Measurements from ENCODE around the gene AHCYL2.
"Not testable (repeated sequence)": the region's sequence is repeated elsewhere in the genome, so short reads cannot be mapped to it uniquely, and the experiment has no call there.

Gene AHCYL2

DNA sequence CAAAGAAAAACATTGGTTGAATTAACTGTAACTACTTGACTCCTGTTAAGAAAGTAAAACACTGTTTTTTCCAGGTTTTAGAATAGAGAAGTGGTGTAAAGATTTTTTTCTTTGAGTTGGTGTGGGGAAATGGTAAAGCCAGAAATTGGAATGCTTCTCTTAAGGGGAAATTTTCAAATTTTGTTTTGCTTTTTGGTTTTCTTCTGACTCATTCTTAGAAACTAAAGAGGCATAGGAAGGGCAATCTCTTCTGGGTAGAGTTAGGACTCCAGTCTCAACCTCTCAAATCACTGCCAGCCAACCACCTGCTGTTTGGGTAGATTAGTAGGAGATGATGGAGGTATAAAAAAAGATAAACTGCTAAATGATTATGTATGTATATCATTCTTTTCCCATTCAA, 161.7 kb downstream of the AHCYL2 start:
- DNase-seq: no peak

DNA sequence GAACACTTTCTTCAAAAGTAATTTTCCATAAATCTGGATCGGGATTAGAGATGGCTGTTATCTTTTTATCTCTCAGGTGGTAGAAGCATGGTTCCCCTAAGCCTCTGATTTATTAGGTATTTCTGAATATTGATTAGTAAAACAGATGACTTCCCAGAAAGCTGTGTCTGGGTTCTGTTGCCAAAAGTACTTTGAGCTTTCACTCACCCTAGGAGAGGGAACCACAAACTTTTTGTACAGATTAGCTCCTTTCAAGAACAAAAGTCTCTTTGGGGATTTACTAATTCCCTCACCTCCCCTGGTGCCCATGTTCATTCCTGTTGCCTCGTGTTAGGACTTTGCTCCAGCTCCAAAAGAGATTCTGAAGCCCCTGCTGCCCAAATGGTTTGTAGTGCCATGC, 162.7 kb downstream of the AHCYL2 start:
- no peak for DNase-seq

DNA sequence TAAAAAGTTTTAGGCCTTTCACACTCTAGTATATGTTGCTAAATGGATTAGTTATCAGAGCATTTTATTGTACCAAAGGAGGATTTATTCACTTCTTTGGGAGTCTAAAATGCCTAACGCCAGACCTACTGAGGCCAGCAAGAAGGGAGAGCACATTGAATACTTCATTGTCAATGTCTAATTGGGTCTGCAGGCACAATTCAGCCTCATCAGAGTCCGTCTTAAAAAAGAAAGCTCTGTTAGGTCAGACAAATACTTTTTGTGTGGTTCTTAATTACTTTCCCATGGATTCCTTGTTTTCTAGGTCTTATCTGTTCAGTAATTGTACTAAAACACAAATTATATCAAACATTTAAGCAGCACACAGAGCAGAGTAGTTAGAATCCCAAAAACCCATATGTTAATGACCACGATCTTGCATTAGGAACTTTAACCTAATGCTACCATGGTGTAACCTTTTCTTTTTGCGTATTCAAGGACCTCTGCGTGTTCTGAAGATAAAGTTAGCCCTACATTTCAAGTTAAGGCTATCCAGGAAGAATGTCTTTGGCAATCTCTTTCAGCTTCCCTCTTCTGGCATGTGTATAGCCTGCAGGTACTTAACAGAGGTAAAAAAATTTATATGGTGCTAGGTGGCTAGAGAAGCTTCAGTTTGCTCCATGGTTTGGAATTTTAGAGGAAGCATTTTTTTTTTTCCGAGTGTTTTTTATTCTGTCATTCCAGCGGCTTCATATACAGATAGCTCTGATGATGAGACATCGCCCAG, 163.7 kb downstream of the AHCYL2 start:
- no peak for DNase-seq

DNA sequence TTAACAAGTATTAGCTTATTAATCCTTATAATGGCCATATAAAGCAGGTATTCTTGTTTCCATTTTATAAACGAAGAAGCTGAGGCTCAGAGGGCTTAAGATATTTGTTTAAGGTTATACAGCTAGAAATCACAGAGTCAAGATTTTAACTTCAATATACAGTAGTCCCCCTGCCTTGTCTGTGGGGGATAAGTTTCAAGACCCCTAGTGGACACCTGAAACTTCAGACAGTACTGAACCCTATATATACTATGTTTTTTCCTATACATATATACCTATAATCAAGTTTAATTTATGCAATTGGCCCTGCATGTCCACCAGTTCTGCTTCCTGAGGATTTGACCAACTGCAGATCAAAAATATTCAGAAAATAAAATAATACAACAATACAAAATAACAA, 165.0 kb downstream of the AHCYL2 start:
- DNase-seq: no peak

DNA sequence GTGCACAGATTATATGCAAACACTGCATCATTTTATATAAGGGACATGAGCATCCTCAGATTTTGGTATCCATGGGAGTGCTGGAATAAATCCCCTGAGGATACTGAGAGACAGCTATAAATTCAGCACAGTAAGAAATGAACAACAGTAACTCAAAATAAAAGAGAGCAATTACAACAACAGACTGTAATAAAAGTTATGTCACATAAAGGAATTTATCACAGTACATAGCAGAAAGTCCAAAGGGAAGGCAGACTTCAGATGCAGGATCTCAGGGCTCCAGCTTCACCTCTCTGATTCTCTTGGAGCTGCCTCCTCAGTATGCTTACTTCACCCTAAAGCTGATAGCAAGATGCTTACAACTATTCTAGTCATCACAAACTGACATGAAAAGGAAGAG, 165.5 kb downstream of the AHCYL2 start:
- no peak for DNase-seq

DNA sequence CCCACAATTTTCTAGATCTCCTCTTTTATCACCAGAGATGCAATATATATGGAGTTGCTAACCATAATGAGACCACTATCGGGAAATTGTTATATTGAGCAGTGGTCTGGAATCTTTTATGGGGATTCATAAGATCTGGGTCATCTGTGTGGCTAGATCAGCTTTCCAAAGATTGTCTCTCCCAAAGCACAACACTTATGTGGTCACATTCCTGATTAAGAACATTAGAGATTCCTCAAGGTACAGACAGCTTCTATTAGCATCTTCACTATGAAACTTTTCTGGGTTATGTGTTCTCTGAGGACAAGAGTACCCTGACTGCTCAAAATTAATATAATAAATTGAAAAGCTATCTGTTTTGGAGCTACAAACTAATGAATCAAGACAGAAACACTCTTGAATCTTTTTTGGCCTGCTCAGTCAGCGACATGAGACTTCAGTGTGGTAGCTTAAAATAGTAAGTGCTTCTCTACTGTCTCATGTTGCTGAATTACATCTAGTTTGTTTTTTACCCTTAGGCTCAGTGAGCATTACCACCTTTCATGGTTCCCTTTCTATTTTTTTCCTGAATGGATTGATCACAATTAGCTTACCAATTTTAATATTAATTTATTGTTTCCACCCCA, 166.8 kb downstream of the AHCYL2 start:
- DNase-seq: no peak

DNA sequence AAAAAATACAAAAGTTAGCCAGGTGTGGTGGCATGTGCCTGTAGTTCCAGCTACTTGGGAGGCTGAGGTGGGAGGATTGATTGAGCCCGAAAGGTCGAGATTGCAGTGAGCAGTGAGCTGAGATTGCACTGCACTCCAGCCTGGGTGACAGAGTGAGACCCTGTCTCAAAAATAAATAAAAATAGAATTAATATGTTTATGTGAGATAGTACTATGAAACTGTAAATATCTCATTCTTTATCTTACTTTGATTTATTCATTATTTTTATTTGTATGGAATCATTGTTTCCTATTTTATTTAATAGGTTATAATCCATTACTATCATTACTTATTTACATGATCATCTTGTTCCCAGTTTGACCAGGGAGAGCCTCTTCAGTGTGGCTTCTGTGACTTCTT, 168.4 kb downstream of the AHCYL2 start:
- DNase-seq: no peak

DNA sequence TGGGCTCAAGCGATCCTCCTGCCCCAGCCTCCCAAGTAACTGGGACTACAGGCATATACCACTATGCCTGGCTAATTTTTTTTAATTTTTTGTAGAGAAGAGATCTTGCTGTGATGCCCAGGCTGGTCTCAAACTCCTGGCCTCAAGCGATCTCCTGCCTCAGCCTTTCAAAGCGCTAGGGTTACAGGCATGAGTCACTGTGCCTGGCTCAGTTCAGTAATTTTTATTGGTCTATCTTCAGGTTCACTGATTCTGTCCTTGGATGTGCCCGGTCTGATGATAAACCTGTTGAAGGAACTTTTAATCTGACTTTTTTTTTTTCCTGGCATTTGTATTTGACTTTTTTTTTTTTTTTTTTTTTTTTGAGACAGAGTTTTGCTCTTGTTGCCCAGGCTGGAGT, 169.3 kb downstream of the AHCYL2 start:
- no peak for DNase-seq

DNA sequence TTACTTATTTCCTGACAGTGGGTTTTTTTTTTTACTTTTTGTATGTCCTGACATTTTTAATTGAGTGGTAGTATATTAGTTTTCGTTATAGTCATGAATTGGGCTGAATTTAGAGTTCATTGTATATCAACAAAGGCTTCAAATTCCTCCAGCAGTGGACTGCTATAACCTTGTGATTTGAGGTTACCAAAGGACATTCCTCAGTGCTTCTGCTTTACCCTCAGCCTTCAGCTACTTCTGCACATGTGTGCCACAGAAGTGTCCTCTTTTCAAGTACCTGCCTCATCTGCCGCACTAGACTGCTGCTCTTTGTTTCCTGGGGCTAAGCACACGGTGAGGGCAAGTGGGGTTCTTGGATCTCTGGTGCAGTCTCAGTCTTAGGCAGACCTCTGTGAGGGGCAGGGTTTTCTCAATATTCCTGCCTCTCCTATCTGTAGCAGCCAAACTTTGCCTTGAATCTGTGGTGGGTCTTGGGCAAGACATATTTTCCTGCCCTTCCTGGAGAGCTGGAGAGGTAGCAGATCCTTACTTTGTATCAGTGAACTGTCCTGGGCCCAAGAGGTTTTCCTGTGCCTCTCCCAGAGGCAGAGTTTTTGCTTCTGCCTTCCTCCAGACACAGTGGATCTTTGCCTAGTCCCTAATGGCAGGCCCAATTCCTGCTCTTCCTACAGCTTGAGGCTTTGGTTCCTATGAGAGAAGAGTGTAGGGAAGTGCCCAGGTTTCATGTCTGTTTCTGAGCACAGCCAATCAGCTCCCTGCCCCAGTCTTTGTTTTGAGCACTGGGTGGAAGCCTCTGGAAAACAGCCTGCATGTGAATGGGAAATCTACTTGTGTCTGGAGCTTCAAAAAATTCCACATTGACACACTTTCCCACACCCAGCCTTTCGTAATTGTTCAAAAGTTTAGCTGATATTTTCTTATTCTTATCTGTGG, 170.4 kb downstream of the AHCYL2 start:
- DNase-seq: no peak

DNA sequence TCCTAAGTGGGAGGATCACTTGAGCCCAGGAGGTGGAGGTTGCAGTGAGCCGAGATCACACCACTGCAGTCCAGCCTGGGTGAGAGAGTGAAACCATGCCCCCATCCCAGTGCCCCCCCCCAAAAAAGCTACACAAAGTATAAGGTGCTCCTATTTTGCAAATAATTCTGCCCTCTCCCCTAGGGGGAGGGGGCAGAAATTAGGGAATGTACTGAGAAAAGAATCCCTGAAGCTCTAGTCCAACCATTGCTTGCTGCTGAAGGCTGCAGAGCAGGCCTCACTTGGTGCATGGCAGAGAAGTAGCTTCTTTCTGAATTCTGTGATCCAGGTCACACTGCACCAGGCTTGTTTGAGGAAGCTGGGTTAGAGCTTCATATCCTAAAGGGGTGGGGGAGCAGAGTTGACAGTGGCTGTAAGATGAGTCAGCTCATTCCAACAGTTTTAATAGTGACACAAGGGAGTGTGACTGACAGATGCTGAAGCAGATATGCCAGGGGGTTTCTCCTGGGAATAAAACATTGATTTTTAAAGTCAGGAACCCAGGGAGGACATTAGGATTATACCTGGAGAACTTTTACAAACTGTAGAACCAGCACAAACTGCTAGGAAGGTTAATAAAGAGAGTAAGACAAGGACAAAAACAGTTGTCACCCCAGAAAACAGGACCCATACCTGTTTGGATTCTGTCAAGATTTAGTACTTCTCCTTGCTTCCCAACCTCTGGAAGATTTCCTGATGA, 176.6 kb downstream of the AHCYL2 start:
- no peak for DNase-seq

DNA sequence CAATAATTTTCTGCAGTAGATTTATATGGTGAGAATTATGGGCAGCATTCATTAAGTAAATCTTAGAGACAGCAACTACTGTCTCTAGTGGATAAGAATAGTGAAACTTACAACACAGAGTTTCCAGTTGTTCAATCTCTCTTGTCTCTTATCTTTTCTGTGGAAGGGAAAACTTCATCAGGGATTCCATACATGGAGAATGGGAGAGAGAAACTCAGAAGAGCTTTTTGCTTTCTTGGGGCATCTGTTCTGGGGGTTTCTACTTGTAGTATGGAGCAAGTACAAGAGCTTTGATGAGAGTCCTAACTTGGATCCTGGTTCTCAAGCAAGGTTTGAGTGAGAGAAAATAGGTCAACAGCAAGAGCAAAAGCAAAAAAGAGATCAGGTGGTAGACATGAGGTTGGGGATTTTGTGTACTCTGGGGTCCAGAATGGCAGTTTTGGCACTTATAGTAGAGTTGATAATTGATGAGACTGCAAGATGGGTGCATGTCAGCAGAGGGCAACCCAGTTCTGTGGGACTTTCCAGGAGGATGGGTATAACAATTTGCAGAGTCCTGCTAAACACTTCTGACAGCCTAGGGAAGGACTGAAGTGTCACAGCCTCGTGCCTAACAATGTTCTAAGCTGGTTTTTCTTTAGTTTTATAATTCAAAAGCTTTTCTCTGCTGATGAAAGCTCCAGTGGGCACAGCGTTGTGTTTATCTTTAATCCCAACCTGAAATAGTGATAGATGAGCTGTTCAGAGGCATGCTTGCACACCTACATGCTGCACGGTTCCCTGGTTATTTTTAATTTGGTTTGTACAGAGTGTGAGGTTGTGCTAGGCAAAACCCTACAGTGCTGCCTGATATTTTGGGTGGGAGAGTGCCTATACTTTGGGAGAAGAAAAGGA, 177.4 kb downstream of the AHCYL2 start:
- DNase-seq: no peak

DNA sequence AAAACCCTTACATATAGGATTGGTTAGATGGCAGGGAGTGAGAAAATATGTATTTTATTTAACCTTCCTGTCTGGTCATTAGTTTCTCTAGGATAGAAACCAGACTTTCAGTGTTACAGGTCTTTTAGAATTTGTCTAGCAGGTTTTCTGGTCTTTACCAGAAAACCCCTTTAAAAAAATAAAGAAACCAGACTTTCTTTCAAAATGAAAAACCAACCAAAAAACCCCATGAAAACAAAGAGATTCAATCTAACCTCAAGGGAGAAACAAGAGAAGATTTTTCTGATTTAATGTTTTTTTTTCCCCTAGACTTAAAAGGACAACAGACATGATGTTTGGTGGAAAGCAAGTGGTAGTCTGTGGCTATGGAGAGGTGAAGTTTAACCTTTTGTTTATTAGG, 180.7 kb downstream of the AHCYL2 start:
- DNase-seq: no peak

DNA sequence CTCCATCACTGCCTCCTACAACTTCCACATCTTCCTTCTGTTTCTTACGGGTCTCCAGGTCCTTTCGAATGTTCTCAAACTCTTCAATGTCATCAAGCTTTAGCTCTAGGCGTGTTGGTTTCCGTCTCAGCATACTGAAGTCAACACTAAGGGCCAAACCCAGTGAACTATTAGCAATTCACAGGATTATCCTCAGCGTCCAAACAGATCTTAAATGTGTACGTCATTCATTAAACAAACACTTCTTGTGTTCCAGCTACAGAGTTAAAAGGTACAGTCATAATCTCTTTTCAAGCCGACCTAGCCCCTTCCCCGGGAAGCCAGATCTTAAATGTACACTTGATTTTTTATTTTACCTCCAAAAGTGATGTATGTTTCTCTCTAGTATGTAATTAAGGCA, 185.4 kb downstream of the AHCYL2 start:
- not testable (repeated sequence) for DNase-seq

DNA sequence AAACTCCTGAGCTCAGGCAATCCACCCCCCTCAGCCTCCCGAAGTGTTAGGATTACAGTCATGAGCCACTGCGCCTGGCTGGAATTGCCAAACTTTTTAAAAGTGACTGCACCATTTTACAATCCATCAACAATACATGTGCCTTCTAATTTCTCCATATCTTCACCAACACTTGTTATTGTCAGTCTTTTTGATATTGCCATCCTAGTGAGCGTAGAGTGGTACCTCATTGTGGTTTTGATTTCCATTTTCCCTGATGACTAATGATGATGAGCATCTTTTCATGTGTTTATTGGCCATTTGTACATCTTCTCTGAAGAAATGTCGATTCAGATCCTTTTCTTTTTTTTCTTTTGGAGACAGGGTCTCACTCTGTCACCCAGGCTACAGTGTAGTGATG, 187.7 kb downstream of the AHCYL2 start:
- DNase-seq: no peak

DNA sequence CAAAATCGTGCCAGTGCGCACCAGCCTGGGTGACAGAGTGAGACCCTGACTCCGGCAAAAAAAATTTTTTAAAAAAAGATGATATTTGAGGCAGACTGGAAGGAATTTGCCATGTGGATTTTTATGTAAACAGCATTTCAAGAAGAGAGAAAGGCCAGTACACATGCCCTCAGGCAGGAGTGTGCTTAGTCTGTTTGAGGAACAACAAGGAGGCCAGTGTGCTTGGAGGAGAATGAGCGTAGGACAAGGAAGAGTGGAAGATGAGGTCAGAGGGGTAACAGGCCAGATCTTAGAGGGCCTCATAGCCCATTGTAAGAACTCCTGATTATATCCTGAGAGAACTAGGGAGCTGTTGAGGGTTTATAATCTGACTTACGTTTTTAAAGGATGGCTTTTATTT, 192.2 kb downstream of the AHCYL2 start:
- DNase-seq: no peak

DNA sequence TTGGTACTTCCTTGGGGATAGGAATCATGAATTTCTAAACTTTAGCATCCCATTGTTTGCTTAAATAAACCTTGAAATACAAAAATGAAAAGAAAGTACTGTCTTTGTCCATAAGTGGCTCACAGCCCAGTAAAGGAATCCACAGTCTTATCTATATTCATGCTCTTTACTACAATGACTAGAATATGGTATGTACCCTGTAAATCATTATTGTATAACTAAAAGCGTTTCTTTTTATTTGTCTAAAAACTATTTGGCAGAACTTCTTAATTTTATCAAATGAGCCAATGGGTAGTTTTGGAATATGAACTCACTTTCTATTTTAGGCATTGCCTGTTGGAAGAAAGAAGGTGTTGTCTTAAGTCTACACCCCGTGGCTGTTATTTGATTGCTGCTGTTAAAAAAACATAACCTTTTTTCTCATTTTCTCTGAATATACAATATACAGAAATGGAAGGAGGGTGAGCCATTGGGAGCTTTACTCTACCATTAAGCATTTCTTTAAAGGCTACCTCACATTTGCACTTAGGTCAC, 197.0 kb downstream of the AHCYL2 start:
- no peak for DNase-seq

DNA sequence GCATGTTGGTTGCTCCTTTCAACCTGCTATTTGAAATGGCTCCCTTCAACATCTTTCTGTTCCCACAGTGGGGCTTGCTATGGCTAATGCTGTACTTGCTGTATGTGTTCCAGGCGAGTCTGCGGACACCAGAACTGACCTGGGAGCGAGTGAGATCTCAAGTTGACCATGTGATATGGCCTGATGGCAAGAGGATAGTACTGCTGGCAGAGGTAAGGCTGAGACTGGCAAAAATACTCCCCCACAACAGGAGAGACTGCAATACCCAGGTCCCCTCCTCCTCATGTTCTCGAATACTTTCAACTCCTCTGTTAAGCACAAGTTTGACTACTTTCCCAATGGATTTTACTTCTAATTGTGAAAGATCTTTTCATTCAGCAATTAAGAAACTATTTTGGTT, 197.9 kb downstream of the AHCYL2 start:
- DNase-seq: no peak

DNA sequence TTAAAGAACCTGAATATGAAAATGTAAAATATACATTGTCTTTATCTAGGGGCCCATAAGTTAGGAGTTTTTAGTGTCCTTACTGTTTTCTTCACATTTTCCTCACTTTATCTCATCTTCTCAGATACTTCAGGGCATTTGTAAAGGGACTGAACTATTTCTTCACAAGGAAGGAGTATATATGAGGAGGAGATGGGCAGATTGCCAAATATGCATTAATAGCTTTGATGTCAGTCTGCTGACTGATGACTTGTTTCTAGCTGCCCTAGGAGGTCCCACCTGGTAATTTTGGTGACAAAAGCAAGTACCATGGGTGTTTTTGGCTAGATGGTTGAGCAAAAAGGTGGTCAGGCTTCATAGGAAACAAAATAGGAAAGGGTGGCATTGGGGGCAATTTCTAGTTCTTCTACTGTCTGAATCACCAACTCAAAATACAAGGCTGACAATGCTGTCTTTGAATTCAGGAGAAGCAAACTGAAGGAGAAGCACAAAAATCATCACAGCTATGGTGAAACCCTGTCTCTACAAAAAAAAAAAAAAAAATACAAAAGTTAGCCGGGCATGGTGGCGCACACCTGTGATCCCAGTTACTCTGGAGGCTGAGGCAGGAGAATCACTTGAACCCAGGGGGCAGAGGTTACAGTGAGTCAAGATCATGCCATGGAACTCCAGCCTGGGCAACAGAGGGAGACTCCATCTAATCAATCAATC, 199.0 kb downstream of the AHCYL2 start:
- DNase-seq: no peak

DNA sequence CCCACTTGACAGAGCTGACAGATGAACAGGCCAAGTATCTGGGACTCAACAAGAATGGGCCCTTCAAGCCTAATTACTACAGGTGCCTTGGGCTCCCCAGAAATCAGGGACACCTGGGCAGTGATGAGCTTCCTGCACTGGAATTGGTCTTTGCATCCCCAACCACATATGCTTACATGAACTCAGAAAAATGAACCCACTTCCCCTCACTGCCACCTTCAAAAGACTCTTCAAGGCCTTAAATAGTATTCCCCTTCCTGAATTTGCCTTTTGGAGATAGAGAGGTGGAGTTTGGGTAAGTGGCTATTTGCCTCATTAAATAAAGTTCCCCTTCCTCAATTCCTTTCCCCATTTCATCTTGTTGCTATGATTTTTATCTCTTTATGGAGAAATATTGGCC, 201.7 kb downstream of the AHCYL2 start:
- no peak for DNase-seq

DNA sequence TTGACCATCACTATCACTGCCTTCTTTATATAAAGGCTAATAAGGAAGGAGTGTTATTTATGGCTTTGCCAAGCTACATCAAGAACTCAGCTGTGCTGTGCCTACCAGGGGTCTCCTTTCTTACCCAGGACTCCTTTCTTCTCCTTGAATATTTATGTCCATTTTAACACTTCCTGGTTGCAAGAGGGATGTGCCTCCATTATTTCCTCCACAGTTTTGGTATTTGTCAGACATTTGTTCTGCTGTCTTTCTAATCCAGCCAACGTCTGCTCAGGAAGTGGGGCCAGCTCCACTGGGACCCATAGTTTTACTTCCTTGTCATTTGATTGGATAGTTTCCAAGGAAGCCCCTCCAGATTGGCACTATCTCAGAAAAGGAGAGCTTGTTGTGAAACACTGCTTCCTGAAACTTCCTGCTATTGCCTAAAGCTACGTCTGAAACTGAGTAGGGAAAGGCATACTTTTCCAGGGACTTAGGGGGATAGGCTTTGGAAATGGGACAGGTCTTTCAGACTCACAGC, 202.8 kb downstream of the AHCYL2 start:
- DNase-seq: no peak

All from DMS79 treated with DMSO at 0.1 percent for 48 hours (cell line).